Stomach (tissue), 9 donors: ENCODE results near the gene OTOG. TPM values are rescaled to one million over a fixed set of nuclear protein-coding genes. Genes with fewer than 3 reads are reported as not detected.

Experiments
- DNase-seq, 2 donors: peaks; one replicate each; pipeline versions ENCODE4 v3.0.0 to v3.0.0-alpha.2; 2013 to 2019
- H3K27ac ChIP-seq, 5 donors: fragments of 200-600 bp in 4 of 5; sonication (generic) in 4 of 5; one replicate each; pipeline ENCODE4 v1.5.1; 2013 to 2019; ENCODE audit warnings: mild to moderate bottlenecking in 1 of 5, moderate library complexity in 1 of 5
- H3K27me3 ChIP-seq, 3 donors: fragments of 200-600 bp; sonication (generic); one replicate each; pipeline ENCODE4 v1.5.1; 2017 to 2019; ENCODE audit warnings: mixed run types in 1 of 3
- H3K36me3 ChIP-seq, 4 donors: fragments of 200-600 bp; sonication (generic); 1 replicate in 3 of 4; 2 replicates in 1 of 4; pipeline ENCODE4 v1.5.1; 2016 to 2019
- H3K4me1 ChIP-seq, 4 donors: fragments of 200-600 bp; sonication (generic); one replicate each; pipeline ENCODE4 v1.5.1; 2016 to 2019
- H3K4me3 ChIP-seq, 4 donors: fragments of 200-600 bp; sonication (generic) in 3 of 4; one replicate each; pipeline ENCODE4 v1.5.1; 2016 to 2019; ENCODE audit warnings: mild to moderate bottlenecking in 1 of 4
- H3K9me3 ChIP-seq, 4 donors: fragments of 200-600 bp; sonication (generic); one replicate each; pipeline ENCODE4 v1.5.1; 2016 to 2019
- CTCF ChIP-seq, 7 experiments: fragments of 450-650 bp in 4 of 7; fragments of 200-600 bp in 3 of 7; sonication (generic) in 3 of 7; IDR thresholded peaks; one replicate each; pipeline ENCODE4 v1.5.1; 2016 to 2019; ENCODE audit warnings: antibody characterized with exemption in 7 of 7, control low read depth in 2 of 7, mild to moderate bottlenecking in 1 of 7
- EP300 ChIP-seq: sonication (generic); formaldehyde crosslinking; IDR thresholded peaks from one replicate; pipeline ENCODE4 v1.6.1; 2017; ENCODE audit warnings: antibody characterized with exemption
- POLR2A ChIP-seq, 4 donors: fragments of 450-650 bp; IDR thresholded peaks; one replicate each; pipeline ENCODE4 v1.6.1; 2016; ENCODE audit warnings: antibody characterized with exemption in 4 of 4, control low read depth in 2 of 4, mild to moderate bottlenecking in 1 of 4, moderate library complexity in 1 of 4
- POLR2AphosphoS5 ChIP-seq, 3 donors: sonication (generic); formaldehyde crosslinking; IDR thresholded peaks; one replicate each; pipeline ENCODE4 v1.6.1; 2016; ENCODE audit warnings: antibody characterized with exemption in 3 of 3
- WGBS, 5 donors: extraction: QIAGEN DNeasy Blood & Tissue Kit in 3 of 5; methylation state at CpG; one replicate each; pipeline versions ENCODE4 v1.1.5 to v1.1.7; 2013 to 2018; 5-methylcytosine and 5-hydroxymethylcytosine counted together
- intact Hi-C: fragments of 100-400 bp; cut with DNase I; formaldehyde crosslinking; loops from one replicate; pipeline ENCODE4 v1.15.1; 2023; ENCODE audit warnings: low total_unique reads
- polyA plus RNA-seq, 3 donors: library from polyadenylated mRNA; stranded (reverse); fragments of 200-250 nt; gene quantifications; one replicate each; pipeline ENCODE4 v1.2.3, GENCODE V29; 2013
- total RNA-seq, 5 donors: library from RNA; depleted of rRNA; stranded (reverse); fragments of >200 nt; gene quantifications; one replicate each; pipeline versions ENCODE4 v1.1.0 to v1.2.3, GENCODE V29; 2014 to 2016
- donor health status: healthy with polysubstance abuse.
- donor health status: Bipolar disorder and iron deficiency.
- donor health status: healthy.

The OTOG gene
- total and polyA plus RNA-seq, 8 donors: not detected

- H3K4me3 ChIP-seq: no peak overlapping the region
- peak in 1 of 2 donors; percentile 57 for DNase-seq
- H3K27ac ChIP-seq: no peak overlapping the region
- H3K9me3 ChIP-seq: no peaks in the 10 kb centered on the region
- peaks cover 0 to 5% (median 0%) of the 10 kb centered on the region in 4 donors for H3K36me3 ChIP-seq
- H3K4me1 ChIP-seq: no peaks in the 10 kb centered on the region
- peaks cover 0 to 6% (median 0%) of the 10 kb centered on the region in 3 donors for H3K27me3 ChIP-seq
- TF ChIP-seq POLR2A (IDR thresholded peaks at IDR 0.05) (no peak), POLR2AphosphoS5 (IDR thresholded peaks at IDR 0.05) (no peak), CTCF (IDR thresholded peaks at IDR 0.05) (no peak), EP300 (no peak)
- intact Hi-C loops: no loop called here
- WGBS, 5 donors: 40 to 45% (median 44%) methylated on average over 6 of the region's 6 CpGs
These were observed 15.4 kb upstream of the OTOG start for GRCh38 chr11:17531636-17532113.

GRCh38 chr11:17532784-17533183, 14.3 kb upstream of the OTOG start:
- intact Hi-C loops: no loop called here
- H3K4me1 ChIP-seq: no peaks in the 10 kb centered on the region
- TF ChIP-seq POLR2AphosphoS5 (IDR thresholded peaks at IDR 0.05): no peak
- no peak for TF ChIP-seq CTCF (IDR thresholded peaks at IDR 0.05)
- TF ChIP-seq EP300: no peak
- no peak for TF ChIP-seq POLR2A (IDR thresholded peaks at IDR 0.05)
- 59 to 85% (median 70%) methylated on average over 2 of the region's 2 CpGs for WGBS, 5 donors
- no peak overlapping the region for H3K4me3 ChIP-seq
- H3K9me3 ChIP-seq: no peaks in the 10 kb centered on the region
- no peak overlapping the region for H3K27ac ChIP-seq
- no peak for DNase-seq
- peaks cover 0 to 6% (median 0%) of the 10 kb centered on the region in 3 donors for H3K27me3 ChIP-seq
- peaks cover 0 to 5% (median 0%) of the 10 kb centered on the region in 4 donors for H3K36me3 ChIP-seq

- DNase-seq: no peak
- H3K36me3 ChIP-seq: peaks cover 0 to 5% (median 0%) of the 10 kb centered on the region in 4 donors
- intact Hi-C loops: no loop called here
- H3K27me3 ChIP-seq: peaks cover 0 to 6% (median 0%) of the 10 kb centered on the region in 3 donors
- no peak overlapping the region for H3K4me3 ChIP-seq
- no peak overlapping the region for H3K27ac ChIP-seq
- no peak for TF ChIP-seq POLR2AphosphoS5 (IDR thresholded peaks at IDR 0.05)
- no peak for TF ChIP-seq POLR2A (IDR thresholded peaks at IDR 0.05)
- TF ChIP-seq EP300: no peak
- no peak for TF ChIP-seq CTCF (IDR thresholded peaks at IDR 0.05)
- no peaks in the 10 kb centered on the region for H3K9me3 ChIP-seq
- WGBS, 5 donors: 83 to 89% (median 85%) methylated on average over 3 to 6 of the region's 6 CpGs
- no peaks in the 10 kb centered on the region for H3K4me1 ChIP-seq
These were observed 13.7 kb upstream of the OTOG start for GRCh38 chr11:17533341-17533740.

- H3K9me3 ChIP-seq: no peaks in the 10 kb centered on the region
- intact Hi-C loops: no loop called here
- no peaks in the 10 kb centered on the region for H3K4me1 ChIP-seq
- H3K4me3 ChIP-seq: no peak overlapping the region
- H3K27me3 ChIP-seq: peaks cover 0 to 6% (median 0%) of the 10 kb centered on the region in 3 donors
- 69 to 83% (median 72%) methylated on average over 10 to 11 of the region's 11 CpGs for WGBS, 5 donors
- no peak for DNase-seq
- TF ChIP-seq EP300: no peak
- no peak for TF ChIP-seq POLR2A (IDR thresholded peaks at IDR 0.05)
- no peak for TF ChIP-seq POLR2AphosphoS5 (IDR thresholded peaks at IDR 0.05)
- no peak for TF ChIP-seq CTCF (IDR thresholded peaks at IDR 0.05)
- peaks cover 0 to 5% (median 0%) of the 10 kb centered on the region in 4 donors for H3K36me3 ChIP-seq
- no peak overlapping the region for H3K27ac ChIP-seq
These were observed 13.2 kb upstream of the OTOG start for GRCh38 chr11:17533778-17534415.
